HG02571 (cell line): ENCODE measurements around the gene VTI1A.

ENCODE experiments used
- ATAC-seq: cut with Tn5 transposase; IDR thresholded peaks from one replicate; pipeline ENCODE4 v1.9.1; 2021; ENCODE audit warnings: mild to moderate bottlenecking, moderate library complexity; ENCODE audit not compliant: unreplicated experiment

VTI1A gene

GRCh38 chr10:112799038-112799437 is 352.0 kb downstream of the VTI1A start:
- ATAC-seq = no peak

DNA sequence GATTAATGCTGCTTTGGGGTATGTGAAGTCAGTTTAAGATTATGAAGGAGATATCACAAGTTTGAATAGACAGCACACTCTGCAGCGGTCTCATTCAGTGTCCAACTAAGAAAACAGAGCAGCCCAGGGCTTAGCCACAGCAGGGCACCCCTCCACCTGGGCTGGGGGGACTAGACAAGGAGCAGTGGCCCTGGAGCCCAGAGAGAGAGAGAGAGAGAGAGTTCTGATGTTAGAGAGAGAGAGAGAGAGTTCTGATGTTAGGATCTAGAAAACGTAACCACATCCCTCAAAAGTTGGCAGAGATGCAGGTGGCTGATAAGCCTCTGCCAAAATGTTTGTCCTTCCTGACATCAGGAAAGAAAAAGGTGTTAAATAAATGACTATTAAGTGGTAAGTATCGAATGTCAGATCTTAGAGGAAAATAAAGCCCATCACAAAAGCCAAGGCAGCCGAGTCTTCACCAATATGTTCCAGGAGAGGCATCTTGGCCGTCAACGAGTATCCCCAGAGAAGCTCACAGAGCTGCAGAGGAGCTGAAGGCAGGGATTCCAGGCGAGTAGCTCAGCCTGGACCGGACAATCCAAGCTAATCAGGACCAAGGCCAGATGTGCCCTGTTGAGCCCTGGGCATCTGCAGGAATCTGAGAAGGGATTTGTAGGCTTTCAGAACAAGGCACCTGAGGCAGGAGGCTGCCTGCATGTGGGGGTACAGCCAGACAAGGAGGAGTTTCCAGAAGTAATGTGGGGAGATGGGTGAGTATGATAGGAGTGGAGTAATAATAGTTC is 352.9 kb downstream of the VTI1A start:
- no peak for ATAC-seq

GRCh38 chr10:112801004-112801403 is 354.0 kb downstream of the VTI1A start:
- ATAC-seq = no peak

DNA sequence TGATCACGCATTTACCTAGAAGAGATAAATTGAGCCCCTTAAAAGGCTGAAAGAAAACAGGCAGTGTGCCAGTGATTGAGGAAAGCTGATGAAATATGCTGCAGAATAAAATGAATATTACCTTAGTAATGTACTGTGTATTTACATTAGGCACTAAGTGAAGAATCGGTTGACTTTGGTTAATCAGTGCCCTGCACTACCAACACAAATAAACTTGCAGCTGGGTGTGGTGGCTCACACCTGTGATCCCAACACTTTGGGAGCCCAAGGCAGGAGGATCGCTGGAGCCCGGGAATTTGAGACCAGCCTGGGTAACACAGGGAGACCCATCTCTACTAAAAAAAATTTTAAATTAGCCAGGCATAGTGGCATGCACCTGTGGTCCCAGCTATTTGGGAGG is 354.7 kb downstream of the VTI1A start:
- no peak for ATAC-seq

- ATAC-seq = no peak
Observed at GRCh38 chr10:112802411-112803022, 355.5 kb downstream of the VTI1A start.

- ATAC-seq = no peak
Observed at GRCh38 chr10:112803961-112804401, 357.0 kb downstream of the VTI1A start.

GRCh38 chr10:112805254-112805590 is 358.2 kb downstream of the VTI1A start:
- no peak for ATAC-seq

GRCh38 chr10:112805701-112806100 is 358.7 kb downstream of the VTI1A start:
- no peak for ATAC-seq

- no peak for ATAC-seq
Observed at GRCh38 chr10:112807013-112807412, 360.0 kb downstream of the VTI1A start.

- no peak for ATAC-seq
Observed at GRCh38 chr10:112809736-112810135, 362.7 kb downstream of the VTI1A start.

- no peak for ATAC-seq
Observed at GRCh38 chr10:112810711-112811151, 363.7 kb downstream of the VTI1A start.

DNA sequence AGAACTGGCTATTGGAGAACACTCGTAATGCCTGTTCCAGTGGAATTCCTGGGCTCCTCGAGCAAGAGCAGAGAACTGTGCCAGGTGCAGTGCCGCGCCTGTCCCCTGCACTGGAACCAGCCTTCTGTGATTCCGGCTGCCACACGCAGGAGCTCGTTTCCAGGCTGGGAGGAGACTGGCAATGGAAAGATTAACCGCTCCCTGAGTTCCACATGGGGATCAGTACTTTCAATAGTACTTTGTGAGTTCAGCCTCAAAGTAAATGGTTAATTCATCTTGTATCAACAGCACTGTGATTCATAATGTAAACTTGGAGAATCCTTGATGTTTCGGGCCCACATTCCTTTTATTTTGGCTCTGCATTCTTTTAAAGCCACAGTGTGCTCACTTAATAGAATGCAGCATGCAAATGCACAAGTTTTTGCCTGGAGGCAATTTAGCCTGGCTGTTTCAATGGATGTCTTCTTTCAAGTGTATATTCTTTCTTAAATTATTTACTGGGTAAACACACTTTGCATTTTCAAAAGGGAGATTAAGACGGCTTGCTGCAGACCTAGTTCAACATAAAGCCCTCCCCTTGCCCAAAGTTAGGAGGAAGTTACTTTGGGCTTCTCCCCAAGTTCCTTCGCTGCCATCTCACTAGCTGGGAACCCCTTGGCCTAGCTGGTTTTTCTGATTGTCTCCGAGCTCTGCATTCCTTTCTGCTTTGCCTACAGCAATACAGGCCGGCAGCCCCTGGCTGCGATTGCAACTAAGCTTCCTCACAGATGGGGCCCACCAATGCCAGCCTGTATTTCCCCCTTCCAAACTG is 364.9 kb downstream of the VTI1A start:
- no peak for ATAC-seq

DNA sequence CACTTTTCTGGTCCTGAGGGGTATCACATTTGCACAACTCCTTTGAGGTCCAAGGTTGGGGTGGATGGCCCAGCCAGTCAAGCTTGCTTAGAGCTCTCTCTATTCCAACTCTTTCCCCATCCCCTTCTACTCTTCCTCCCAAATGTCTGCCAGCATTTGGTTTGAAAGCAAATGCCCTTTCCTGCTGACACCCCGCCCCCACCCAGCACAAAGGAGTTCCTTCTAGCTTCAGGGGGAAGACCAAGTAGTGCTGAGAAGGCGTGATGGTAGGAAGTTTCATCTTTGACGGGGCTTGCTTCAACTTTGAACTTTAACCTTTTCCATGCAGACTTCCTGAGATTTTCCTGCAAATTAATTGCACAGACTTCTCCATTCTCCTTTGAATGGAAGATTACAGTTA is 365.6 kb downstream of the VTI1A start:
- ATAC-seq = no peak

DNA sequence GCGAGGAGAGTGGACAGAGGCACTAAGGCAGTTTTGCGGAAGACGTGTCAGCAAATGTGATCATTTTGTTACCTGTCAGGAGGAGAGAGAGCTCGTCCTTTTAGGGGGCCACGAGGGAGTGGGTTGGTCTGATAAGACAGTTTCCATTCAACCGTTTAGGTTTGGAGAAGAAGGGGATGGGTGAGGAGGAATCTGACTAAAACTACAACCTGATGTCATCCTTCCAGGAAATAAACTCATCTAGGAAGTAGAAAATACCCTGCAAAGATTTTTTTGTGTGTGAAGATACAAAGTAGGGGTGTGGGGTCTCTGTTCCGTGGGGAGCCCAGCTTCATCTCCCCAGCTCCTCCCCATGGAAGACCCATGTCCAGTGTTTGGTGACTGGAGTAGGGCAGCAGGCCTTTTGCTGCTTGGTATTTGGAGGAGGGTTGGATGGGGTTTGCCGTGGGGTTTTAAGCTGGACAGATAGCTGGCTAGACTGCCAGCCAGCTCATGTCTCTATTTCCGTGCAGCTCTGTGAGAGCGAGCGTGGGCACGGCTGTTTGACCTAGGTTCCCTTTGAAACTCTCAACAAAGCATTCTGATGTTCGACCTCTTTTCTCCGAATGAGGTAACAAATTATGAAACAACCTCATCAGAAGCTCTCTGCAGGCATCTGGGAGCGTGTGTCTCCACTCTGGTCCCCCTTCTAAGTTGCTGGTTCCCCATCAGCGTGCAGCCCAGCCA is 367.0 kb downstream of the VTI1A start:
- ATAC-seq = no peak

DNA sequence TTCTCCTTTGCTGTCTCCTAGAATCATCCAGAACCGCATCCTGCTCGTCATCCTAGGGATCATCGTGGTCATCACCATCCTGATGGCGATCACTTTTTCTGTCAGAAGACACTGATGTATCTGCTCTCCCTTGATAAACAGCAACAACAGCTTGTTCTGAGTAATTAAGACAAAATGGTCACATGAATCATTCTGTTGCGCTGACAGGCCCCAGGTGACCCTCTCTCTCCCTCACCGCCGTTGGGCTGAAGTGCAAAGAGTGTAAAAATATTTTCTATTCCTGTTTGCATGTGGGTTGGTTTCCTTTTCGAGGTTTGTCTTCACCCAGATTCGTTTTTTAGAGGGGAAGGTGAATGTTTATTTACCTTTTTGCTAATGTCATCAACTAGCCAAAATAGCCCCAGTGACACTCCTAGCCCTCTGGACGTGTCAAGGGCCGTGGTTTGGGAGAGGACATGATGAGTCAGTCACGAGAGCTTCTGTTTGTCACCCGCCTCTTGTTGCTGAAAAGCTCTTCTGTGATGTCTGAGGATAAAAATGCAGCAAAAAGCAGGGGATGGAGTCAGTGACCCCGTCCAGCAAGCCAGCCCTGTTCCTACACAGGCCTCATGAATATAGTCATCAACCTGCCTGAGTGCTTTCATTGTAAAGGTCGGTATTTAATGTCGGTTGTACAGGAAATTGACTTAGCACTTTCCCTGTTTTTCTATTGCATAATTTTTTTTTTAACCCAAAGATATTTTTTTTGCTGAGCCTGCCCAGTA is 368.4 kb downstream of the VTI1A start:
- no peak for ATAC-seq

DNA sequence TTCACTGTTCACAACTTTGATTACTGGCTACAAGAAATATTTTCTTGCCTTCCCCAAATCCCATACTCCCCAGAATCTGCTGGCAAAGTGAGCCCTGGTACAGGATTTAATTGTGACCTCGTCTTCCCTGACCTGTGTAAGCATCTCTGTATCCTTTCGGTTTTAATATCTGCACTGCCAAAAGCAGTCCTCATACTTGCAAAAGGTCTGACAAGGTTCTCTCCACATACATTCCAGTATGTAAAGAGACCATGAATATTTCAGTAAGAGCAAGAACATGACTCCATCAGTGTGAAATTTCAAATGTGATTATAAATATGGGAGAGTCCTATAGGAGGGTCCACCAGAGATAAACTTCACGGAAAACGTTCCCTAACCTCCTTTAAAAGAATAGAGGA is 369.0 kb downstream of the VTI1A start:
- ATAC-seq = no peak

GRCh38 chr10:112816891-112817290 is 369.9 kb downstream of the VTI1A start:
- ATAC-seq = no peak

GRCh38 chr10:112817981-112818777 is 371.2 kb downstream of the VTI1A start:
- ATAC-seq = no peak

DNA sequence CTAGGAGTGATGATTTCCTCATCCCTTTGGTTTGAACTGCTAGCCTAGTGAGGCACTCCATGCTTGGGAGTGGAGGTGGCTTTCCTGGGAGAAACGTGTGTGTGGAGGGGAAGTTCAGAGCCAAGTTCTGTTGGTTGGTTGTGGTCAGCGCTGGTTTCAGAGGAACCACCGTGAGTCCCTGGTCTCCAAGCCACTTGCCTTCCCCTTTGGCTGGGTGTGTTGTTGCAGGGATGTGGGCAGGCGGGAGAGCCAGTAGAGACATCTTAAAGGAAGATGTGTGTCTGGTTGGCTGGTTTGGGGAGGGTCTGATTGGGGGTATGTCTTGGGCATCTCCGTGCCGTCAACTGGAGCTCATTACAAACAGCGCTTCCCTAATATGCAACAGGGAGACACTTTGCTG is 372.2 kb downstream of the VTI1A start:
- no peak for ATAC-seq

DNA sequence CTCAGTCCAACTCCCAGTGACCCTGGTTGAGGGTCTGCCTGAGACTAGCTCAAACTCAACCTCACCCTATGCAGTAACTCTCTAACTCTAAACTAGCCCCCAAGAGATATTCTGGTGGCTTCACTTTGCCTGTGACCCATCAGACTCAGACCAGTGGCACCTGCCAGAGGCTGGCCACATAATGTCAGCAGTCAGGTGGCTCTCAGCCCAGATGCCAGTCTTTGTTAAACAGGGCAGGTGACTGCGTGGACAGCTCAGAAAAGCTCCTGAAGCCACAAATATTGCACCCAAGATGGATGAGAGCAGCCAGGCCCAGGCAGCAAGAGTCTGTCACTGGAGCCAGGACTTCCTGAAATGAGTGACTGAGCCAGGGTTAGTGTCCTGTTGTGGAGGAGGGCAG is 373.3 kb downstream of the VTI1A start:
- ATAC-seq = no peak
